ENCODE results near the gene POLR2A. TPM values are rescaled to one million over a fixed set of nuclear protein-coding genes. Genes with fewer than 3 reads are reported as not detected.
A peak's percentile ranks its signal among the peaks of the same experiment; 100 is the strongest.

Gene POLR2A
- total RNA-seq, 2 experiments from 2014 or later, result 193 to 203 TPM

DNA sequence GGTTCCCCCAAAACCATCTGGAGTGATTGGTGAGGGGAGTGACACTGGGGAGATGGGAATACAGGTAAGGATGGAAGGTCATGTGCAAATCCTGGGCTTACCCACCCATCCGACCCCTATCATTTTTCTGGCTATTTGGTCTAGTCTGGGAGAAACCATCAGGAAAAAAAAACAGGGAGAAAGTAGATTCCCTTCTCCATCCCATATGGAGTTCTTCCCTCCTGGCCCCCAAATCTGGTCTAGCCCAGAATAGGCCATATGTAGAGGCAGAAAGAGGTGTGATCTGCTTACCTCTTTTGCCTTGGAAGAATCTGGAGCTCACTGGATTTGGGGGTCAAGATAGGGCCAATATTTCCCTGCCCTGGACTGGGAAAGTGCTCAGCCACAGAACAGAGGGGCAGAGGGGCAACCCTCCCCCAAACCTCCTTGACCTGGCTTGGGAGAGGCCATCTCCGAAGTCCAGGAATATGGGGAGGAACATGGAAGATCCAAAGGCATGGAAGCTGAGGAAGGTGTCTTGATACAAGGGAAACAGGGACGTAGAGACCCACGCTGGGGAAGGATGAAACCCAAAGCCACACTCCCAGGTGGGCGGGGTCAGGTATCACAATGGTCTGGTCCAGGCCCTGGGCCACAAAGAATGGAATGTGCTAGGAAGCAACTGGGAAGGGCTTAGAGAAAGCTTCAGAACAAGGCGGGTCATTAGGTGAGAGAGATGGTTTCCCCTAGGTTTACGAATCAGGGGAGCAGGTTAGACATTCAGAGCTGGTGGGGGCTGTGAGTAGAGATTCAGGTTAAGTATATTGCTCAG, 23.1 kb upstream of the POLR2A start:
- ATAC-seq (no peak), DNase-seq (no peak)
- peaks cover 9% of the 10 kb centered on the region for H3K4me1 Mint-ChIP-seq
- H3K9me3 Mint-ChIP-seq (ENCODE audit: low read depth), result no peaks in the 10 kb centered on the region
- ChIA-PET POLR2A (interaction anchor here (1.3 kb wide), 1 partner anchor 18 kb away, joined by 3 read pairs; the partner anchor contains the start of gene ZBTB4), CTCF (interaction anchor here (1.0 kb wide), 1 partner anchor 15 kb away, joined by 3 read pairs; no protein-coding TSS in a partner anchor)
- H3K27ac Mint-ChIP-seq, result no peak overlapping the region
- H3K27me3 Mint-ChIP-seq, result no peaks in the 10 kb centered on the region
- no peak overlapping the region for H3K4me3 Mint-ChIP-seq
- intact Hi-C loops (cut with DNase I, micrococcal nuclease), result no loop called here
- peaks cover 10% of the 10 kb centered on the region for H3K36me3 Mint-ChIP-seq (ENCODE audit: low read depth)

GRCh38 chr17:7462474-7463371, 21.4 kb upstream of the POLR2A start:
- Mint-ChIP-seq H3K4me1 (peaks cover 9% of the 10 kb centered on the region), H3K27ac (no peak overlapping the region), H3K27me3 (no peaks in the 10 kb centered on the region), H3K9me3 (ENCODE audit: low read depth) (no peaks in the 10 kb centered on the region), H3K36me3 (ENCODE audit: low read depth) (peaks cover 17% of the 10 kb centered on the region), H3K4me3 (no peak overlapping the region)
- no peak for DNase-seq
- CTCF ChIA-PET, result interaction anchor here (0.5 to 1.1 kb wide), 3 partner anchors 9 to 120 kb away, joined by 3 to 4 read pairs (median 3); no protein-coding TSS in a partner anchor
- intact Hi-C loops (cut with DNase I, micrococcal nuclease), result no loop called here
- POLR2A ChIA-PET, result no interaction called here
- no peak for ATAC-seq

DNA sequence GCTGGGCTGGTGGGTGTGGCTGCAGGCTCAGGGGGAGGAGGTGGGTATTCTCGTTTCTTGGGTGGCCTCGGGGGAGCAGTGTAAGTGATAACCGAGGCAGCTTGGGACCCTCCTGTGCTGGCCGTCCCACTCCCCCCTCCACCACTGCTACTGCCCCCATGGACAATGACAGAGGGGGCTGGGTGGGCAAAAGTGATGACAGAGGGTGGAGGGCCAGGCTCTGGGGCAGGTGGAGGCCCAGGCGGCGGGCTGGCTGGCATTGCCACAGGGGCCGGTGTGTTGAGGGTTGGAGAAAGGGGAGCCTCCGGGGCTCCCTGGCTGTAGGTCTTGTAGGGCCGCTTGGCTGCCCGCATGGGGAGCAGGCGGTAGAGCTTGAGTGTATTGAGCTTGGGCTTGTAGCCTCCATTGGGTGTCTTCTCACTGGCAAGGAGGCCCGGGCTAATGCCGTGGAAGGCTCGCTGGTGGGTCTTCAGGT, 20.8 kb upstream of the POLR2A start:
- CTCF ChIA-PET, result interaction anchor here (1.1 kb wide), 1 partner anchor 19 kb away, joined by 3 read pairs; no protein-coding TSS in a partner anchor
- Mint-ChIP-seq H3K9me3 (ENCODE audit: low read depth) (no peaks in the 10 kb centered on the region), H3K27me3 (no peaks in the 10 kb centered on the region), H3K4me3 (no peak overlapping the region), H3K27ac (no peak overlapping the region), H3K4me1 (peaks cover 10% of the 10 kb centered on the region), H3K36me3 (ENCODE audit: low read depth) (peaks cover 17% of the 10 kb centered on the region)
- DNase-seq (no peak), ATAC-seq (no peak)
- POLR2A ChIA-PET, result interaction anchor here (0.6 to 0.8 kb wide), 2 partner anchors 13 to 92 kb away, joined by 3 read pairs; no protein-coding TSS in a partner anchor
- intact Hi-C loops (cut with DNase I, micrococcal nuclease), result no loop called here

- intact Hi-C loops (cut with DNase I, micrococcal nuclease), result no loop called here
- Mint-ChIP-seq H3K4me3 (no peak overlapping the region), H3K4me1 (peaks cover 10% of the 10 kb centered on the region), H3K27ac (no peak overlapping the region), H3K36me3 (ENCODE audit: low read depth) (peaks cover 17% of the 10 kb centered on the region), H3K9me3 (ENCODE audit: low read depth) (no peaks in the 10 kb centered on the region), H3K27me3 (no peaks in the 10 kb centered on the region)
- ChIA-PET POLR2A (interaction anchor here (0.6 to 0.8 kb wide), 2 partner anchors 12 to 92 kb away, joined by 3 read pairs; no protein-coding TSS in a partner anchor), CTCF (interaction anchor here (0.6 to 1.1 kb wide), 2 partner anchors 20 to 85 kb away, joined by 3 to 4 read pairs; no protein-coding TSS in a partner anchor)
- DNase-seq, result no peak
- no peak for ATAC-seq
These were observed 20.1 kb upstream of the POLR2A start for GRCh38 chr17:7464081-7464480.

GRCh38 chr17:7465597-7466275, 18.4 kb upstream of the POLR2A start:
- H3K27ac Mint-ChIP-seq, result no peak overlapping the region
- peaks cover 10% of the 10 kb centered on the region for H3K4me1 Mint-ChIP-seq
- ATAC-seq, result no peak
- H3K9me3 Mint-ChIP-seq (ENCODE audit: low read depth), result no peaks in the 10 kb centered on the region
- no peak overlapping the region for H3K4me3 Mint-ChIP-seq
- no peak for DNase-seq
- CTCF ChIA-PET, result interaction anchor here (0.9 kb wide), 1 partner anchor 10 kb away, joined by 4 read pairs; no protein-coding TSS in a partner anchor
- no peaks in the 10 kb centered on the region for H3K27me3 Mint-ChIP-seq
- H3K36me3 Mint-ChIP-seq (ENCODE audit: low read depth), result peaks cover 17% of the 10 kb centered on the region
- POLR2A ChIA-PET, result interaction anchor here (1.1 kb wide), 1 partner anchor 22 kb away, joined by 3 read pairs; no protein-coding TSS in a partner anchor
- intact Hi-C loops (cut with DNase I, micrococcal nuclease), result no loop called here

- ATAC-seq, result no peak
- no peak for DNase-seq
- Mint-ChIP-seq H3K4me3 (no peak overlapping the region), H3K36me3 (ENCODE audit: low read depth) (peaks cover 16% of the 10 kb centered on the region), H3K27ac (no peak overlapping the region), H3K9me3 (ENCODE audit: low read depth) (no peaks in the 10 kb centered on the region), H3K4me1 (peaks cover 10% of the 10 kb centered on the region), H3K27me3 (no peaks in the 10 kb centered on the region)
- POLR2A ChIA-PET, result interaction anchor here (0.7 to 1.1 kb wide), 3 partner anchors 10 to 89 kb away, joined by 3 to 4 read pairs (median 3); no protein-coding TSS in a partner anchor
- CTCF ChIA-PET, result interaction anchor here (0.9 kb wide), 1 partner anchor 10 kb away, joined by 4 read pairs; no protein-coding TSS in a partner anchor
- intact Hi-C loops (cut with DNase I, micrococcal nuclease), result no loop called here
These were observed 17.9 kb upstream of the POLR2A start for GRCh38 chr17:7466318-7466638.

DNA sequence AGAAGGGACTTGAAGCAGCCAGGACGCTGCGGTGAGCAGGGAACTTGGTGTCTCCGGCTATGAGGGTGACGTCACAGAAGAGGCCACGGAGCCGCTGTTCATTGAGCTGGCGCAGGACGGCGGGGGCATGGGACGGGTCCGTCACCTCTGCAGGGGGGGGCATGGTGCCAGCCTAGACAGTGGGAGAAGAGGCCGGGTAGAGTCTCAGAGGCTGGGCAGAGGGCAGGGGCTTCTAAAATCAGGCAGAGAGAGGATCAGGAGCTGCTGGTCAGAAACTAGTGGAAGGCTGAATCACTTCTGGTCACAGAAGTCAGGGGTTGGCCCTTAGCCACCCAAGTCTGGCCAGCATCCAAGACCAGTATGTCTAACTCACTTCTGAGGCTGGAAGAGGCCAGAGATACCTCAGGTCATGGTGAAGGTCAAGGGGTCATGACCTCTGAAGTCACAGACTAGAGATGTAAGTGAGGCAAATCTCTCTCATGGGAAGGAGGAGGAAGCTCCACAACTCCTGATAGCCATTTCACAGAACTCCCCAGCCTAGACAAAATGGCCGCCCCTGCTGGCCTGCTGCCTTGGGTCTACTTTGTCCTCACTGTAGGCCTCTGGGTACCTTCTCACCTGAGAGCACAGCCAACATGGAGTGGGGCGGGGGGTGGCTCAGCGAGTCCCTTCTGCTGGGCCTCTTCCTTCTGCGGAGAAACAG, 17.4 kb upstream of the POLR2A start:
- H3K36me3 Mint-ChIP-seq (ENCODE audit: low read depth), result peaks cover 14% of the 10 kb centered on the region
- no peak overlapping the region for H3K4me3 Mint-ChIP-seq
- peak overlapping the region; percentile 58 for H3K27ac Mint-ChIP-seq
- ChIA-PET POLR2A (interaction anchor here (0.7 to 1.1 kb wide), 3 partner anchors 10 to 89 kb away, joined by 3 to 4 read pairs (median 3); no protein-coding TSS in a partner anchor), CTCF (interaction anchor here (0.9 kb wide), 1 partner anchor 9 kb away, joined by 4 read pairs; no protein-coding TSS in a partner anchor)
- H3K4me1 Mint-ChIP-seq, result peaks cover 15% of the 10 kb centered on the region
- intact Hi-C loops (cut with DNase I, micrococcal nuclease), result no loop called here
- ATAC-seq (no peak), DNase-seq (no peak)
- no peaks in the 10 kb centered on the region for H3K27me3 Mint-ChIP-seq
- no peaks in the 10 kb centered on the region for H3K9me3 Mint-ChIP-seq (ENCODE audit: low read depth)

DNA sequence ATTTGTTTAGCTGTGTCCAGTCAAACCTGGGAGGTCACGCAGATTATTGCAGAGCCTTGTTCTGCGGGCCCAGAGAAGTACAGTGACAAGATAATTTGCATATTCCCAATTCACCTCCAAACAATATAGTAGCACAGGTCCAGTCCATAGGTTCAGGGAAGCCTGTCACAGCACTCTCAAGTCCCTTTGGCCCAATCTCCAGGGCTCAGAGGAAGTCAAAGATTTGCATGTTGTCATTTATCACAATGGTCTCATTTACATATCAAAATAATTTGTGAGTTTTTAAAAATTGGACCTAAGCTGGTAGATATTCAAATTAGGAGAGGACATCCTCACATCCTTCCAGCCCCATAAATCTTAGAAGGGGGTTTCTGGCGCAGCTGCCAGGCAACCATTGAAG, 16.7 kb upstream of the POLR2A start:
- Mint-ChIP-seq H3K4me1 (peaks cover 18% of the 10 kb centered on the region), H3K9me3 (ENCODE audit: low read depth) (no peaks in the 10 kb centered on the region), H3K27ac (peak overlapping the region; percentile 58), H3K36me3 (ENCODE audit: low read depth) (peaks cover 14% of the 10 kb centered on the region), H3K27me3 (no peaks in the 10 kb centered on the region), H3K4me3 (no peak overlapping the region)
- ChIA-PET POLR2A (no interaction called here), CTCF (no interaction called here)
- DNase-seq (no peak), ATAC-seq (no peak)
- intact Hi-C loops (cut with DNase I, micrococcal nuclease), result no loop called here

- Mint-ChIP-seq H3K4me1 (peaks cover 18% of the 10 kb centered on the region), H3K27ac (no peak overlapping the region), H3K27me3 (no peaks in the 10 kb centered on the region), H3K9me3 (ENCODE audit: low read depth) (no peaks in the 10 kb centered on the region), H3K4me3 (no peak overlapping the region), H3K36me3 (ENCODE audit: low read depth) (peaks cover 14% of the 10 kb centered on the region)
- intact Hi-C loops (cut with DNase I, micrococcal nuclease), result no loop called here
- DNase-seq, result no peak
- ChIA-PET POLR2A (no interaction called here), CTCF (no interaction called here)
- no peak for ATAC-seq
These were observed 15.9 kb upstream of the POLR2A start for GRCh38 chr17:7468290-7468689.

DNA sequence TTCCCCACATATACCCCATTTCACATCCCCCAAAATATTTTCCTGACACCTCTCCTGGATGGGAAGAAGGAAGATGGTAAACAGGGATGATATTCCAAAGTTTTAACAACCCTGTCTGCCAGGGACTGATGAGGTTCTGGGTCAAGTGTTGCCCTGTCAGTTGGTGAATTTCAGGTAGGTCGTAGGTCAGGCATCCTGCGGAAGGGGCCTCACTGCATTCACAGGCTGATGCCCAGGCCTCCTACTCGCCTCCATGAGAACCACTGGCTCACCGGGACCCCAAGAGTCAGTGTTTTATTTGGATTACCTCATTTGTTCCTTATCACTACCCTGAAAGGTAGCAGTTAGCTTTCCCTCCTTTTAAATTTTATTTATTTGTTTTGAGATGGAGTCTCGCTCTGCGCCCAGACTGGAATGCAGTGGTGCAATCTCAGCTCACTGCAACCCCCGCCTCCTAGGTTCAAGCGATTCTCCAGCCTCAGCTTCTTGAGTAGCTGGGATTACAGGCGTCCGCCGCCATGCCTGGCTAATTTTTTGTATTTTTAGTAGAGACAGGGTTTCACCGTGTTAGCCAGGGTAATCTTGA, 15.3 kb upstream of the POLR2A start:
- peaks cover 13% of the 10 kb centered on the region for H3K36me3 Mint-ChIP-seq (ENCODE audit: low read depth)
- H3K4me3 Mint-ChIP-seq, result no peak overlapping the region
- H3K9me3 Mint-ChIP-seq (ENCODE audit: low read depth), result no peaks in the 10 kb centered on the region
- CTCF ChIA-PET, result no interaction called here
- no peaks in the 10 kb centered on the region for H3K27me3 Mint-ChIP-seq
- ATAC-seq, result no peak
- H3K27ac Mint-ChIP-seq, result peak overlapping the region; percentile 33
- peaks cover 18% of the 10 kb centered on the region for H3K4me1 Mint-ChIP-seq
- intact Hi-C loops (cut with DNase I, micrococcal nuclease), result no loop called here
- POLR2A ChIA-PET, result no interaction called here
- DNase-seq, result no peak

All from activated CD4-positive, alpha-beta T cell treated with anti-CD3 and anti-CD28 coated beads for 36 hours (primary cell).